ENCODE measurements around the gene NSUN4. TPM values are rescaled to one million over a fixed set of nuclear protein-coding genes. Genes with fewer than 3 reads are reported as not detected.
A peak's percentile ranks its signal among the peaks of the same experiment; 100 is the strongest.

The NSUN4 gene
- total and polyA plus RNA-seq, 2 of the 13 experiments (the other 11 are each of a cell fraction or from before 2014, with no cell fraction given): 21.5 to 23.5 TPM

DNA sequence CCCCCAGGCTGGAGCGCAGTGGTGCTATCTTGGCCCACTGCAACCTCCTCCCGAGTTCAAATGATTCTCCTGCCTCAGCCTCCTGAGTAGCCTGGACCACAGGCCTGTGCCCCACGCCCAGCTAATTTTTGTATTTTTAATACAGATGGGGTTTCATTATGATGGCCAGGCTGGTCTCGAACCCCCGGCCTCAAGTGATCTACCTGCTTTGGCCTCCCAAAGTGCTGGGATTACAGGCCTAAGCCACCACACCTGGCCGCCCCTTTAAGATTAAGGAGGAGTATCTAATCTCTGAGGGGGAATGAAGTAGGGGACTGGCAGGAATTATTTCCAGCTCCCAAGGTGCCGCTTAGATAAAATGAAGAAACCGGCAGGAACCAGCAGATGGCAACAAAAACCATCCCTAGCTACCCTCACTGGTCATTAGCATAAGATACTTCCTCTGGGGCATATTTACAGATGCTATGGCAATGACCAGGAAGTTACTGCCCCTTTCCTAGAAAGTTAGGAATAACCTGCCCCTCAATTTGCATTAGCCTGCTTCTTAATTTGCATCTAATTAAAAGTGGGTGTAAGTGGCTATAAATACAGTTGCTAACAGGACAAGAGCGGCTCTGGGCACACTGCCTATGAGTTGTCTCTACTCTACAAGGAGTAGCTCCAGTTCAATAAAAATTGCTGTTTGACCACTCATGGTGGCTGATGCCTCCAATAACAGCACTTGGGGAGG, 7.1 kb upstream of the NSUN4 start (continued):
- TF ChIP-seq, protein P1, sequence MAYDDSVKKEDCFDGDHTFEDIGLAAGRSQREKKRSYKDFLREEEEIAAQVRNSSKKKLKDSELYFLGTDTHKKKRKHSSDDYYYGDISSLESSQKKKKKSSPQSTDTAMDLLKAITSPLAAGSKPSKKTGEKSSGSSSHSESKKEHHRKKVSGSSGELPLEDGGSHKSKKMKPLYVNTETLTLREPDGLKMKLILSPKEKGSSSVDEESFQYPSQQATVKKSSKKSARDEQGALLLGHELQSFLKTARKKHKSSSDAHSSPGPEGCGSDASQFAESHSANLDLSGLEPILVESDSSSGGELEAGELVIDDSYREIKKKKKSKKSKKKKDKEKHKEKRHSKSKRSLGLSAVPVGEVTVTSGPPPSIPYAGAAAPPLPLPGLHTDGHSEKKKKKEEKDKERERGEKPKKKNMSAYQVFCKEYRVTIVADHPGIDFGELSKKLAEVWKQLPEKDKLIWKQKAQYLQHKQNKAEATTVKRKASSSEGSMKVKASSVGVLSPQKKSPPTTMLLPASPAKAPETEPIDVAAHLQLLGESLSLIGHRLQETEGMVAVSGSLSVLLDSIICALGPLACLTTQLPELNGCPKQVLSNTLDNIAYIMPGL (CRISPR knock-in tag; IDR thresholded peaks at IDR 0.05; ENCODE audit: borderline replicate concordance in 1 of 2, low read depth in 1 of 2): 0 out of 4 replicates have a peak, but pooled peaks of 1 of the 2 experiments have one; percentile 29
- TF ChIP-seq SNAI1 (CRISPR knock-in tag; IDR thresholded peaks at IDR 0.05; ENCODE audit: borderline replicate concordance): no peak
- no peak for TF ChIP-seq MIER3 (CRISPR knock-in tag; IDR thresholded peaks at IDR 0.05; ENCODE audit: borderline replicate concordance)
- TF ChIP-seq HDAC2 (CRISPR knock-in tag; IDR thresholded peaks at IDR 0.05): no peak
- peak; percentile 58 for TF ChIP-seq STAG1 (CRISPR knock-in tag; IDR thresholded peaks at IDR 0.05)
- no peak for TF ChIP-seq TRIM24 (CRISPR knock-in tag; IDR thresholded peaks at IDR 0.05)
- no peak for TF ChIP-seq ZNF788 (CRISPR knock-in tag; IDR thresholded peaks at IDR 0.05; ENCODE audit: borderline replicate concordance)
- TF ChIP-seq ZNF263 (CRISPR knock-in tag; IDR thresholded peaks at IDR 0.05): no peak
- TF ChIP-seq SAP130 (CRISPR knock-in tag; IDR thresholded peaks at IDR 0.05; ENCODE audit: low read depth): 0 out of 2 replicates have a peak, but pooled peaks have one; percentile 31
- no peak for TF ChIP-seq ZNF33B (CRISPR knock-in tag; IDR thresholded peaks at IDR 0.05)
- TF ChIP-seq, protein P2, sequence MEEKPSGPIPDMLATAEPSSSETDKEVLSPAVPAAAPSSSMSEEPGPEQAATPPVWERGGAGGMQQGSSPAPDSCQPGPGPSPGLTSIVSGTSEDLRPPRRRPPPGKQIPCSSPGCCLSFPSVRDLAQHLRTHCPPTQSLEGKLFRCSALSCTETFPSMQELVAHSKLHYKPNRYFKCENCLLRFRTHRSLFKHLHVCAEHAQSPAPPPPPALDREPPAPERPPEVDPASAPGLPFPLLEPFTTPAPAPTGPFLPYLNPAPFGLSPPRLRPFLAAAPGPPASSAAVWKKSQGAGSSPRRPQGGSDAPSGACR (CRISPR knock-in tag; IDR thresholded peaks at IDR 0.05): no peak
- no peak for TF ChIP-seq KAT7 (CRISPR knock-in tag; IDR thresholded peaks at IDR 0.05; ENCODE audit: borderline replicate concordance)
- no peak for TF ChIP-seq ZNF891 (CRISPR knock-in tag; IDR thresholded peaks at IDR 0.05)
- TF ChIP-seq, protein P3, sequence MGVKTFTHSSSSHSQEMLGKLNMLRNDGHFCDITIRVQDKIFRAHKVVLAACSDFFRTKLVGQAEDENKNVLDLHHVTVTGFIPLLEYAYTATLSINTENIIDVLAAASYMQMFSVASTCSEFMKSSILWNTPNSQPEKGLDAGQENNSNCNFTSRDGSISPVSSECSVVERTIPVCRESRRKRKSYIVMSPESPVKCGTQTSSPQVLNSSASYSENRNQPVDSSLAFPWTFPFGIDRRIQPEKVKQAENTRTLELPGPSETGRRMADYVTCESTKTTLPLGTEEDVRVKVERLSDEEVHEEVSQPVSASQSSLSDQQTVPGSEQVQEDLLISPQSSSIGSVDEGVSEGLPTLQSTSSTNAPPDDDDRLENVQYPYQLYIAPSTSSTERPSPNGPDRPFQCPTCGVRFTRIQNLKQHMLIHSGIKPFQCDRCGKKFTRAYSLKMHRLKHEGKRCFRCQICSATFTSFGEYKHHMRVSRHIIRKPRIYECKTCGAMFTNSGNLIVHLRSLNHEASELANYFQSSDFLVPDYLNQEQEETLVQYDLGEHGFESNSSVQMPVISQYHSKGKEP (CRISPR knock-in tag; IDR thresholded peaks at IDR 0.05): no peak
- no peak for TF ChIP-seq HDAC6 (IDR thresholded peaks at IDR 0.05; ENCODE audit: low read depth, low read length)
- peak; percentile 31 for TF ChIP-seq XRCC5 (optimal IDR thresholded peaks at IDR 0.05; ENCODE audit: low read length)
- TF ChIP-seq FOXO1 (CRISPR knock-in tag; IDR thresholded peaks at IDR 0.05): no peak
- no peak for TF ChIP-seq YEATS2 (CRISPR knock-in tag; IDR thresholded peaks at IDR 0.05; ENCODE audit: borderline replicate concordance)
- TF ChIP-seq SMC3 (IDR thresholded peaks at IDR 0.05; ENCODE audit: low read length): peak; percentile 65; the same call in 1 of the 2 replicates
- TF ChIP-seq FOXK1 (CRISPR knock-in tag; IDR thresholded peaks at IDR 0.05; ENCODE audit: borderline replicate concordance, low read depth): peak; percentile 21; the same call in 1 of the 2 replicates
- TF ChIP-seq ZNF678 (CRISPR knock-in tag; IDR thresholded peaks at IDR 0.05): no peak
- TF ChIP-seq, protein P4, sequence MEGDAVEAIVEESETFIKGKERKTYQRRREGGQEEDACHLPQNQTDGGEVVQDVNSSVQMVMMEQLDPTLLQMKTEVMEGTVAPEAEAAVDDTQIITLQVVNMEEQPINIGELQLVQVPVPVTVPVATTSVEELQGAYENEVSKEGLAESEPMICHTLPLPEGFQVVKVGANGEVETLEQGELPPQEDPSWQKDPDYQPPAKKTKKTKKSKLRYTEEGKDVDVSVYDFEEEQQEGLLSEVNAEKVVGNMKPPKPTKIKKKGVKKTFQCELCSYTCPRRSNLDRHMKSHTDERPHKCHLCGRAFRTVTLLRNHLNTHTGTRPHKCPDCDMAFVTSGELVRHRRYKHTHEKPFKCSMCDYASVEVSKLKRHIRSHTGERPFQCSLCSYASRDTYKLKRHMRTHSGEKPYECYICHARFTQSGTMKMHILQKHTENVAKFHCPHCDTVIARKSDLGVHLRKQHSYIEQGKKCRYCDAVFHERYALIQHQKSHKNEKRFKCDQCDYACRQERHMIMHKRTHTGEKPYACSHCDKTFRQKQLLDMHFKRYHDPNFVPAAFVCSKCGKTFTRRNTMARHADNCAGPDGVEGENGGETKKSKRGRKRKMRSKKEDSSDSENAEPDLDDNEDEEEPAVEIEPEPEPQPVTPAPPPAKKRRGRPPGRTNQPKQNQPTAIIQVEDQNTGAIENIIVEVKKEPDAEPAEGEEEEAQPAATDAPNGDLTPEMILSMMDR (CRISPR knock-in tag; IDR thresholded peaks at IDR 0.05): peak; percentile 70
- no peak for TF ChIP-seq ZNF367 (CRISPR knock-in tag; IDR thresholded peaks at IDR 0.05; ENCODE audit: borderline replicate concordance)
- no peak for TF ChIP-seq RBAK (CRISPR knock-in tag; IDR thresholded peaks at IDR 0.05)
- TF ChIP-seq, protein P5, sequence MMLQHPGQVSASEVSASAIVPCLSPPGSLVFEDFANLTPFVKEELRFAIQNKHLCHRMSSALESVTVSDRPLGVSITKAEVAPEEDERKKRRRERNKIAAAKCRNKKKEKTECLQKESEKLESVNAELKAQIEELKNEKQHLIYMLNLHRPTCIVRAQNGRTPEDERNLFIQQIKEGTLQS (CRISPR knock-in tag; IDR thresholded peaks at IDR 0.05): no peak

Data from HepG2 (cell line).